GM12874 (cell line): ENCODE results near the gene SAMD7.

Source experiments
- CTCF ChIP-seq: IDR thresholded peaks from 2 replicates; pipeline ENCODE4 v1.5.1; 2011; ENCODE audit warnings: low read depth, mild to moderate bottlenecking, control low read depth, low read length, moderate library complexity; ENCODE audit not compliant: insufficient read depth

Gene SAMD7

GRCh38 chr3:169939320-169939719, 27.9 kb downstream of the SAMD7 start:
- TF ChIP-seq CTCF = no peak

- no peak for TF ChIP-seq CTCF
These were observed 28.4 kb downstream of the SAMD7 start for GRCh38 chr3:169939751-169940150.

- TF ChIP-seq CTCF = no peak
These were observed 29.3 kb downstream of the SAMD7 start for GRCh38 chr3:169940470-169941181.

GRCh38 chr3:169945313-169945712, 33.9 kb downstream of the SAMD7 start:
- TF ChIP-seq CTCF = no peak

GRCh38 chr3:169946336-169946735, 35.0 kb downstream of the SAMD7 start:
- no peak for TF ChIP-seq CTCF

GRCh38 chr3:169948559-169949448, 37.4 kb downstream of the SAMD7 start:
- TF ChIP-seq CTCF = no peak

GRCh38 chr3:169952045-169952444, 40.7 kb downstream of the SAMD7 start:
- TF ChIP-seq CTCF = no peak
